Uterus (tissue), 2 donors: ENCODE results near the gene BMF.

Experiments
- CTCF ChIP-seq, 4 experiments: fragments of 200-600 bp in 2 of 4; fragments of 450-650 bp in 2 of 4; sonication (generic) in 2 of 4; IDR thresholded peaks; one replicate each; pipeline ENCODE4 v1.5.1; 2016 to 2019; ENCODE audit warnings: antibody characterized with exemption in 4 of 4, mild to moderate bottlenecking in 2 of 4, moderate library complexity in 1 of 4
- POLR2A ChIP-seq, 2 donors: fragments of 450-650 bp; IDR thresholded peaks; one replicate each; pipeline ENCODE4 v1.6.1; 2016; ENCODE audit warnings: antibody characterized with exemption in 2 of 2, mild to moderate bottlenecking in 1 of 2, moderate library complexity in 1 of 2

GRCh38 chr15:40100123-40100946 lies 8.3 kb downstream of the BMF start:
- no peak for TF ChIP-seq CTCF (IDR thresholded peaks at IDR 0.05)
- no peak for TF ChIP-seq POLR2A (IDR thresholded peaks at IDR 0.05)
